PC-3 (cell line): ENCODE results near the gene THUMPD2. TPM values are rescaled to one million over a fixed set of nuclear protein-coding genes. Genes with fewer than 3 reads are reported as not detected.

ENCODE experiments used
- ATAC-seq: fragments of 200-7000 bp; cut with Tn5 transposase; 2 replicates; pipeline ENCODE4 v1.9.1; 2020; ENCODE audit warnings: mild to moderate bottlenecking, moderate library complexity
- BruUV-seq: library from RNA; stranded (reverse); fragments of 400-500 nt; replicated peaks from 2 replicates; lab custom pipeline; 2021; lab: Mats Ljungman, UMichigan
- CTCF ChIA-PET: fragments of 300-600 bp; sonication (Branson Sonifier 250); formaldehyde crosslinking; loops from one replicate; lab custom pipeline; 2022; ENCODE audit warnings: antibody characterized with exemption; lab: Charles Lee
- POLR2A ChIA-PET: fragments of 300-600 bp; sonication (Branson Sonifier 250); formaldehyde crosslinking; loops from one replicate; lab custom pipeline; 2022; ENCODE audit warnings: antibody characterized with exemption; ENCODE audit not compliant: unreplicated experiment; lab: Charles Lee
- DNase-seq: peaks from one replicate; pipeline ENCODE4 v3.0.0-alpha.2; 2015
- H2AFZ ChIP-seq: fragments of 300-600 bp; sonication (generic); 2 replicates; pipeline ENCODE4 v1.6.0; 2016; ENCODE audit warnings: antibody characterized with exemption, low read length
- H3F3A ChIP-seq: fragments of 300-600 bp; sonication (generic); one replicate; pipeline ENCODE4 v1.6.0; 2017; ENCODE audit warnings: antibody characterized with exemption, low read length, control low read depth, mild to moderate bottlenecking; ENCODE audit not compliant: unreplicated experiment
- H3K27ac ChIP-seq: fragments of 300-600 bp; sonication (generic); 2 replicates; pipeline ENCODE4 v1.5.1; 2016; ENCODE audit warnings: mild to moderate bottlenecking, low read length
- H3K27me3 ChIP-seq: fragments of 300-600 bp; sonication (generic); 2 replicates; pipeline ENCODE4 v1.6.1; 2016; ENCODE audit warnings: low read length, mixed read lengths
- H3K36me3 ChIP-seq: fragments of 300-600 bp; sonication (generic); 2 replicates; pipeline ENCODE4 v1.6.1; 2016; ENCODE audit warnings: low read depth, mixed run types, low read length, mixed read lengths
- H3K4me1 ChIP-seq: fragments of 300-600 bp; sonication (generic); 2 replicates; pipeline ENCODE4 v1.5.1; 2016; ENCODE audit warnings: low read length; ENCODE audit not compliant: insufficient read depth
- H3K4me2 ChIP-seq: fragments of 300-600 bp; sonication (generic); 2 replicates; pipeline ENCODE4 v1.6.0; 2016; ENCODE audit warnings: low read length
- H3K4me3 ChIP-seq: fragments of 300-600 bp; sonication (generic); 2 replicates; pipeline ENCODE4 v1.5.1; 2016; ENCODE audit warnings: mild to moderate bottlenecking, low read length, mixed read lengths
- H3K79me2 ChIP-seq: fragments of 300-600 bp; sonication (generic); 2 replicates; pipeline ENCODE4 v1.6.1; 2017; ENCODE audit warnings: low read length, mixed read lengths
- H3K9ac ChIP-seq: fragments of 300-600 bp; sonication (generic); 2 replicates; pipeline ENCODE4 v1.6.0; 2016; ENCODE audit warnings: mild to moderate bottlenecking, low read length
- H3K9me2 ChIP-seq: fragments of 300-600 bp; sonication (generic); replicated peaks from 2 replicates; pipeline ENCODE4 v1.6.1; 2016; ENCODE audit warnings: mixed run types, low read length, mixed read lengths
- H3K9me3 ChIP-seq: fragments of 300-600 bp; sonication (generic); 2 replicates; pipeline ENCODE4 v1.6.1; 2016; ENCODE audit warnings: low read length, mixed read lengths
- H4K20me1 ChIP-seq: fragments of 300-600 bp; sonication (generic); 2 replicates; pipeline ENCODE4 v1.6.1; 2016; ENCODE audit warnings: low read length, mixed read lengths
- EZH2 ChIP-seq: fragments of 300-600 bp; sonication (generic); IDR thresholded peaks from one replicate; pipeline ENCODE4 v1.6.1; 2017; ENCODE audit warnings: antibody characterized with exemption, mild to moderate bottlenecking, low read length; ENCODE audit not compliant: unreplicated experiment
- EZH2phosphoT487 ChIP-seq: fragments of 300-600 bp; sonication (generic); IDR thresholded peaks from 2 replicates; pipeline ENCODE4 v1.6.1; 2018; ENCODE audit warnings: mild to moderate bottlenecking, antibody characterized with exemption, low read length, borderline replicate concordance
- intact Hi-C: fragments of 100-400 bp; cut with micrococcal nuclease; formaldehyde crosslinking; loops from 2 replicates; pipeline ENCODE4 v1.9.0; 2023
- total RNA-seq: library from RNA; depleted of rRNA; stranded (reverse); fragments of >200 nt; gene quantifications from 2 replicates; pipeline ENCODE4 v1.2.3, GENCODE V29; 2014
- TF ChIP-seq, protein P1 (sequence below): fragments of 300-600 bp; sonication (generic); conservative IDR thresholded peaks from 2 replicates; pipeline ENCODE4 v1.5.1; 2017; ENCODE audit warnings: antibody characterized with exemption, low read depth, mild to moderate bottlenecking, low read length

The THUMPD2 gene
- total RNA-seq, 1 experiment from 2014 or later, result 10.2 TPM

DNA sequence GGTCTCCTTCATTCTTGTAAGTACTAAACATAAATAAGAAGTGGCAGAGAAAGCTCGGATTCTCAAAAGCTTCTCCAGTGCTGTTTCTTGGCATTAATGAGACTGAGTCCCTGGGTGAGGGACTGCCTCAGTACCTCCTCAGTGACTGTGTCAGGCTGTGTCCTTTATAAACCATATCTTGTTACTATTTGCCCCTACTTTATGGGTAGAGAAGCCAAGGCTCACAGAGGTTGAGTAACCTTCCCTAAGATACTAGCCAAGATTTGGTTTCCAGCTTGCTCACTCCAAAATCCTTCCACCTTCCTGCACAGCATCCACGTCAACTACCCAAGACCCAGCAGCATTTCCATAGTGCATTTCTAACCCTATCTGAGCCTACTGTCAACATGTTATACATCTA lies 55.6 kb downstream of the THUMPD2 start:
- peak overlapping the region; percentile 96; the same call in 1 of the 2 replicates for H3K27ac ChIP-seq
- no peaks in the 10 kb centered on the region for H3K27me3 ChIP-seq
- CTCF ChIA-PET, result no interaction called here
- H4K20me1 ChIP-seq, result no peaks in the 10 kb centered on the region
- no peak for TF ChIP-seq EZH2phosphoT487
- no peak overlapping the region for H3K4me3 ChIP-seq
- no peaks in the 10 kb centered on the region for H3K36me3 ChIP-seq
- intact Hi-C loops, result loop anchor here (10.0 kb wide), 1 partner anchor 209 kb away; no protein-coding TSS in a partner anchor
- H3K79me2 ChIP-seq, result no peaks in the 10 kb centered on the region
- no peaks in the 10 kb centered on the region for H3F3A ChIP-seq
- no peak for DNase-seq
- no peak overlapping the region for H3K4me2 ChIP-seq
- POLR2A ChIA-PET, result no interaction called here
- H3K9me2 ChIP-seq, result no peaks in the 10 kb centered on the region
- no peaks in the 10 kb centered on the region for H3K9me3 ChIP-seq
- no peak overlapping the region for H2AFZ ChIP-seq
- BruUV-seq, result no TSS peak
- H3K4me1 ChIP-seq, result peaks cover 26% of the 10 kb centered on the region
- H3K9ac ChIP-seq, result peak overlapping the region; percentile 65; the same call in 1 of the 2 replicates
- no peak for ATAC-seq

DNA sequence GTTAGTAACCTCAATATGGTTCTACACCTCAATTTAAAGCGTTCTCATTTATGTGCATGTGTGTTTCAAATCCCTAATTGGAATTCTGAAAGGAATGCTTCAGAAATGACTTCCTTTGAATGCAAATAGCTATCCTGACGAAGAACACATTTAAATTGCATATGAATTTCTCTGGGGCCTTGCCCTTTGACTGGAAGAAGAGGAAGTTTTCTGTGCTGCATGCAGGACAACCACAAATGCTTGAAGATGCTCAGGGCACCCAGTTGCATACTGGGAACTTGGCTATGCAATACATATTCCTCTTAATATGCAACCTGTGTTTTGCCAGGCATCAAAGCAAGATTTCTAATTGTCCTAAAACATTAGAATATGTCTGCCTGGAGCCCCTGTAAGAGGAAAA lies 58.1 kb downstream of the THUMPD2 start:
- Histone ChIP-seq H3K4me3 (no peak overlapping the region), H3K27me3 (no peaks in the 10 kb centered on the region), H4K20me1 (no peaks in the 10 kb centered on the region), H3F3A (no peaks in the 10 kb centered on the region), H3K79me2 (no peaks in the 10 kb centered on the region), H3K4me2 (no peak overlapping the region), H3K36me3 (no peaks in the 10 kb centered on the region), H2AFZ (no peak overlapping the region), H3K9me2 (no peaks in the 10 kb centered on the region), H3K4me1 (peaks cover 24% of the 10 kb centered on the region), H3K27ac (no peak overlapping the region), H3K9me3 (no peaks in the 10 kb centered on the region), H3K9ac (no peak overlapping the region)
- ATAC-seq (no peak), DNase-seq (no peak)
- BruUV-seq, result no TSS peak
- TF ChIP-seq, protein P1, sequence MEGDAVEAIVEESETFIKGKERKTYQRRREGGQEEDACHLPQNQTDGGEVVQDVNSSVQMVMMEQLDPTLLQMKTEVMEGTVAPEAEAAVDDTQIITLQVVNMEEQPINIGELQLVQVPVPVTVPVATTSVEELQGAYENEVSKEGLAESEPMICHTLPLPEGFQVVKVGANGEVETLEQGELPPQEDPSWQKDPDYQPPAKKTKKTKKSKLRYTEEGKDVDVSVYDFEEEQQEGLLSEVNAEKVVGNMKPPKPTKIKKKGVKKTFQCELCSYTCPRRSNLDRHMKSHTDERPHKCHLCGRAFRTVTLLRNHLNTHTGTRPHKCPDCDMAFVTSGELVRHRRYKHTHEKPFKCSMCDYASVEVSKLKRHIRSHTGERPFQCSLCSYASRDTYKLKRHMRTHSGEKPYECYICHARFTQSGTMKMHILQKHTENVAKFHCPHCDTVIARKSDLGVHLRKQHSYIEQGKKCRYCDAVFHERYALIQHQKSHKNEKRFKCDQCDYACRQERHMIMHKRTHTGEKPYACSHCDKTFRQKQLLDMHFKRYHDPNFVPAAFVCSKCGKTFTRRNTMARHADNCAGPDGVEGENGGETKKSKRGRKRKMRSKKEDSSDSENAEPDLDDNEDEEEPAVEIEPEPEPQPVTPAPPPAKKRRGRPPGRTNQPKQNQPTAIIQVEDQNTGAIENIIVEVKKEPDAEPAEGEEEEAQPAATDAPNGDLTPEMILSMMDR, result no peak
- TF ChIP-seq EZH2phosphoT487 (no peak), EZH2 (no peak)
- ChIA-PET POLR2A (no interaction called here), CTCF (no interaction called here)
- intact Hi-C loops, result loop anchor here (10.0 kb wide), 1 partner anchor 206 kb away; no protein-coding TSS in a partner anchor

DNA sequence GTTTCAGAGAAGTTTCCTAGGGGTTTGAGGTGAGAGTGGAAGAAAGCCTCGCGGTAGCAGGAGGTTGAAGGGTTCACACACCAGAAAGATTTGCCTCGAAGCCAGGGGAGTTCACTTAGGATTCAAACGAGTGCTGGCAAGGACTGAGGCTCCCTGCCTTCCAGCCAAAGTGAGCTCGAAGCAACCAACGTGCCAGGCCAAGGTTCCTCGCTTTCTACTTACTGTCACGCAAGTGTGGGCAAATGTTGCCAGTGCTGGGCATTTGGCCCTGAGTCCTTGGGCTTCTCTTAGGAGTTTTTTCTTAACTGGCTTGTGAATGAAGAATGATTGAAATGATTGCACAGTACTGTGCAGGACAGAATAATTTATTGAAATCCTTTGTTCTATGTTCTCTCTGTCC lies 59.7 kb downstream of the THUMPD2 start:
- ChIA-PET POLR2A (no interaction called here), CTCF (no interaction called here)
- no peak for ATAC-seq
- intact Hi-C loops, result no loop called here
- Histone ChIP-seq H3K4me1 (peaks cover 10% of the 10 kb centered on the region), H3F3A (no peaks in the 10 kb centered on the region), H3K79me2 (no peaks in the 10 kb centered on the region), H4K20me1 (no peaks in the 10 kb centered on the region), H3K27ac (no peak overlapping the region), H3K4me2 (no peak overlapping the region), H3K9me2 (no peaks in the 10 kb centered on the region), H3K4me3 (no peak overlapping the region), H2AFZ (no peak overlapping the region), H3K36me3 (no peaks in the 10 kb centered on the region), H3K27me3 (no peaks in the 10 kb centered on the region), H3K9me3 (no peaks in the 10 kb centered on the region), H3K9ac (no peak overlapping the region)
- no peak for TF ChIP-seq EZH2phosphoT487
- no peak for TF ChIP-seq EZH2
- TF ChIP-seq, protein P1, result no peak
- no TSS peak for BruUV-seq
- DNase-seq, result no peak
